ENCODE results near the gene ZDHHC14.

The ZDHHC14 gene

GRCh38 chr6:157339432-157339831, 41.6 kb upstream of the ZDHHC14 start:
- no peak for ATAC-seq
- no peak for TF ChIP-seq SNAI2 (CRISPR knock-in tag; IDR thresholded peaks at IDR 0.05)

GRCh38 chr6:157343732-157344131, 37.3 kb upstream of the ZDHHC14 start:
- ATAC-seq = no peak
- TF ChIP-seq TSHZ2 (CRISPR knock-in tag; IDR thresholded peaks at IDR 0.05) = no peak
- TF ChIP-seq ZFP30 (CRISPR knock-in tag; IDR thresholded peaks at IDR 0.05) = no peak
- TF ChIP-seq ESRRG (CRISPR knock-in tag; IDR thresholded peaks at IDR 0.05) = no peak
- TF ChIP-seq CREB5 (CRISPR knock-in tag; IDR thresholded peaks at IDR 0.05; ENCODE audit: low read depth) = no peak
- no peak for TF ChIP-seq PATZ1 (CRISPR knock-in tag; IDR thresholded peaks at IDR 0.05; ENCODE audit: borderline replicate concordance)
- TF ChIP-seq ZNF565 (CRISPR knock-in tag; conservative IDR thresholded peaks at IDR 0.05; ENCODE audit: low read depth) = no peak
- no peak for TF ChIP-seq RARB (CRISPR knock-in tag; IDR thresholded peaks at IDR 0.05)
- no peak for TF ChIP-seq PPARA (CRISPR knock-in tag; IDR thresholded peaks at IDR 0.05; ENCODE audit: borderline replicate concordance)
- no peak for TF ChIP-seq ZC3H10 (CRISPR knock-in tag; IDR thresholded peaks at IDR 0.05)
- TF ChIP-seq POU6F1 (CRISPR knock-in tag; IDR thresholded peaks at IDR 0.05; ENCODE audit: borderline replicate concordance, low read depth) = no peak
- no peak for TF ChIP-seq SNAI2 (CRISPR knock-in tag; IDR thresholded peaks at IDR 0.05)
- TF ChIP-seq BACH2 (CRISPR knock-in tag; IDR thresholded peaks at IDR 0.05; ENCODE audit: borderline replicate concordance) = no peak
- no peak for TF ChIP-seq ZFP3 (CRISPR knock-in tag; IDR thresholded peaks at IDR 0.05)
- TF ChIP-seq GLIS3 (CRISPR knock-in tag; IDR thresholded peaks at IDR 0.05) = no peak

- no peak for TF ChIP-seq GLIS3 (CRISPR knock-in tag; IDR thresholded peaks at IDR 0.05)
- no peak for TF ChIP-seq TOX (CRISPR knock-in tag; IDR thresholded peaks at IDR 0.05; ENCODE audit: borderline replicate concordance)
- TF ChIP-seq TCF4 (CRISPR knock-in tag; IDR thresholded peaks at IDR 0.05; ENCODE audit: borderline replicate concordance) = no peak
- peak; percentile 61 for ATAC-seq
These were observed 34.6 kb upstream of the ZDHHC14 start for GRCh38 chr6:157346373-157346772.

- TF ChIP-seq TOX (CRISPR knock-in tag; IDR thresholded peaks at IDR 0.05; ENCODE audit: borderline replicate concordance) = no peak
- TF ChIP-seq SNAI2 (CRISPR knock-in tag; IDR thresholded peaks at IDR 0.05) = no peak
- no peak for ATAC-seq
These were observed 22.7 kb upstream of the ZDHHC14 start for GRCh38 chr6:157358287-157358686.

GRCh38 chr6:157361886-157362285, 19.1 kb upstream of the ZDHHC14 start:
- ATAC-seq = no peak
- TF ChIP-seq TSHZ2 (CRISPR knock-in tag; IDR thresholded peaks at IDR 0.05) = no peak
- TF ChIP-seq ESRRG (CRISPR knock-in tag; IDR thresholded peaks at IDR 0.05) = no peak
- no peak for TF ChIP-seq RARB (CRISPR knock-in tag; IDR thresholded peaks at IDR 0.05)
- no peak for TF ChIP-seq ZNF70 (CRISPR knock-in tag; IDR thresholded peaks at IDR 0.05)
- no peak for TF ChIP-seq ARNTL (CRISPR knock-in tag; IDR thresholded peaks at IDR 0.05; ENCODE audit: borderline replicate concordance, low read depth)
- no peak for TF ChIP-seq ZFP30 (CRISPR knock-in tag; IDR thresholded peaks at IDR 0.05)
- no peak for TF ChIP-seq TCF4 (CRISPR knock-in tag; IDR thresholded peaks at IDR 0.05; ENCODE audit: borderline replicate concordance)
- TF ChIP-seq CSRNP3 (CRISPR knock-in tag; IDR thresholded peaks at IDR 0.05) = no peak
- TF ChIP-seq CSDC2 (CRISPR knock-in tag; IDR thresholded peaks at IDR 0.05) = no peak
- TF ChIP-seq SNAI2 (CRISPR knock-in tag; IDR thresholded peaks at IDR 0.05) = no peak
- TF ChIP-seq BACH2 (CRISPR knock-in tag; IDR thresholded peaks at IDR 0.05; ENCODE audit: borderline replicate concordance) = no peak
- no peak for TF ChIP-seq GLIS3 (CRISPR knock-in tag; IDR thresholded peaks at IDR 0.05)
- no peak for TF ChIP-seq CREB5 (CRISPR knock-in tag; IDR thresholded peaks at IDR 0.05; ENCODE audit: low read depth)

Measured in SK-N-SH treated with all-trans-retinoic acid at 6 μM for 48 hours (cell line).